Effector memory CD4-positive, alpha-beta T cell (primary cell): ENCODE results near the gene DNASE2.

Source experiments
- DNase-seq, 3 donors: peaks; one replicate each; pipeline ENCODE4 v3.0.0-alpha.2; 2020
- H3K27ac ChIP-seq: 2 replicates; pipeline ENCODE4 v1.7.0; 2013; ENCODE audit warnings: mild to moderate bottlenecking, low read length, moderate library complexity; ENCODE audit not compliant: insufficient read depth, poor library complexity, severe bottlenecking
- H3K27me3 ChIP-seq: replicated peaks from 2 replicates; pipeline ENCODE4 v1.7.0; 2013; ENCODE audit warnings: mild to moderate bottlenecking, low read length; ENCODE audit not compliant: insufficient read depth, control insufficient read depth, poor library complexity, severe bottlenecking
- H3K36me3 ChIP-seq: 2 replicates; pipeline ENCODE4 v1.7.0; 2013; ENCODE audit warnings: mild to moderate bottlenecking, low read length, moderate library complexity; ENCODE audit not compliant: control insufficient read depth, insufficient read depth
- H3K4me1 ChIP-seq: 2 replicates; pipeline ENCODE4 v1.7.0; 2013; ENCODE audit warnings: low read length, mild to moderate bottlenecking; ENCODE audit not compliant: control insufficient read depth, insufficient read depth, poor library complexity, severe bottlenecking
- H3K4me3 ChIP-seq: 2 replicates; pipeline ENCODE4 v1.7.0; 2013; ENCODE audit warnings: low read length, low read depth, mild to moderate bottlenecking; ENCODE audit not compliant: insufficient read depth, poor library complexity, severe bottlenecking
- H3K9me3 ChIP-seq: 2 replicates; pipeline ENCODE4 v1.7.0; 2013; ENCODE audit warnings: mild to moderate bottlenecking, low read length, moderate library complexity; ENCODE audit not compliant: control insufficient read depth

The DNASE2 gene

GRCh38 chr19:12886969-12887747, 5.9 kb upstream of the DNASE2 start, which contains the start of gene KLF1:
KLF1 (minus strand) TSS chr19:12887201; CDS start chr19:12887140, 61 bp downstream.
- peaks cover 3% of the 10 kb centered on the region for H3K9me3 ChIP-seq
- H3K4me1 ChIP-seq, result peaks cover 16% of the 10 kb centered on the region
- no peak within 1 kb of the TSS for H3K4me3 ChIP-seq
- no peaks in the 10 kb centered on the region for H3K36me3 ChIP-seq
- DNase-seq, result no peak
- no peaks in the 10 kb centered on the region for H3K27me3 ChIP-seq
- no peak within 1 kb of the TSS for H3K27ac ChIP-seq

DNA sequence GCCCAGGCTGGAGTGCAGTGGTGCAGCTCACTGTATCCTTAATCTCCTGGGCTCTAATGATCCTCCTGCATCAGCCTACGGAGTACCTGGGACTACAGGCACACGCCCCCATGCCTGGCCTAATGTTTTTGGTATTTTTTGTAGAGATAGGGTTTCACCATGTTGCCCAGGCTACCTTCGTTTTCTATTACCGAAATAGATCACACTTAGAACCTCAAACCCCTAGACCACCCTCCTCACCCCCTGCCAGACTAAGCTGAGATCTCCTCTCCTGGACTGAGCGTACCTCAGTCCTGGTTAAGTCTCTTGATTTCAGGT, 5.4 kb upstream of the DNASE2 start:
- H3K4me1 ChIP-seq, result peaks cover 12% of the 10 kb centered on the region
- H3K27ac ChIP-seq, result no peak overlapping the region
- no peak for DNase-seq
- H3K27me3 ChIP-seq, result no peaks in the 10 kb centered on the region
- peaks cover 3% of the 10 kb centered on the region for H3K9me3 ChIP-seq
- no peak overlapping the region for H3K4me3 ChIP-seq
- no peaks in the 10 kb centered on the region for H3K36me3 ChIP-seq

DNA sequence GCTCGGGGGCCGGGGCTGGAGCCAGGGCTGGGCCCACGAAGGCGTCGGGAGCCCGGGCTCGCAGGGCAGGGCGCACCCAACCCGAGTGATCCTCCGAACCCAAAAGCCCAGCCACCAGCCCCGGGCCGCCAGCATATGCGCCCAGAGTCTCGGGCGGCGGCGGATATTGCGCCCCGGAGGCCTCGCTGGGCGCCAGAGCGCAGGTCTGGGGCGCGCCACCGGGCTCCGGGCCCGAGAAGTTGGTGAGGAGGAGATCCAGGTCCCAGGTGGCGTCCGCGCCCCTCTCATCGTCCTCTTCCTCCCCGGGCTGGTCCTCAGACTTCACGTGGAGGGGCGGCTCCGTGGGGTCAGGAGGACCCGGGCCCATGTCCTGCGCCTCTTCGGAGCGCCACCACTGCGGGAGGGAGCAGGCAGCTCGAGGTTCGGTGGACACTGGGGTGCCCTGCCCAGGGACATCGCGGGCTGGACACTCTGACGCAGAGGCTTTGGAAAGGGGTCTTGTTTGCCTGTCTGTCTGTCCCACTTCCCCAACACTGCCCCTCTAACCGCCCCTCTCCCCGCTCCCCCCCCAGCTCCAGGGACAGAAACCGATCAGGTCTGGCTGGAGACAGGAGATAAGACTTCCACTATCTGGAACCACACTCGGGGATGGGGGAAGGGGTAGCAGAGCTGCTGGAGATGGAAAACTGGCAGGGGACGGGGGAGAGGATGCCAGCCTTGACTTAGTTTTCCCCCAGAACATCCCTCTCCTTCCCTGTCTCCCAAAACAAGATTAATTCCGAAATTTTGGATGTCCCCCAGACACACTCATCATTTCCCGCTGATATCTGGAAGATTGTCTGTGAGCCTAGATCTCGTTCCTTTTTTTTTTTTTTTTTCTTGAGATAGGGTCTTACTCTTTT, 4.8 kb upstream of the DNASE2 start:
- peak overlapping the region; percentile 49 for H3K4me3 ChIP-seq

GRCh38 chr19:12884926-12885748, 3.9 kb upstream of the DNASE2 start:
- peak overlapping the region; percentile 37 for H3K27ac ChIP-seq
- peaks cover 17% of the 10 kb centered on the region for H3K4me1 ChIP-seq
- H3K4me3 ChIP-seq, result peak overlapping the region; percentile 49

More for the DNA sequence above, 4.8 kb upstream of the DNASE2 start:
- DNase-seq, result no peak
- no peaks in the 10 kb centered on the region for H3K36me3 ChIP-seq
- H3K9me3 ChIP-seq, result peaks cover 3% of the 10 kb centered on the region
- H3K27ac ChIP-seq, result peak overlapping the region; percentile 37
- no peaks in the 10 kb centered on the region for H3K27me3 ChIP-seq
- peaks cover 8% of the 10 kb centered on the region for H3K4me1 ChIP-seq

DNA sequence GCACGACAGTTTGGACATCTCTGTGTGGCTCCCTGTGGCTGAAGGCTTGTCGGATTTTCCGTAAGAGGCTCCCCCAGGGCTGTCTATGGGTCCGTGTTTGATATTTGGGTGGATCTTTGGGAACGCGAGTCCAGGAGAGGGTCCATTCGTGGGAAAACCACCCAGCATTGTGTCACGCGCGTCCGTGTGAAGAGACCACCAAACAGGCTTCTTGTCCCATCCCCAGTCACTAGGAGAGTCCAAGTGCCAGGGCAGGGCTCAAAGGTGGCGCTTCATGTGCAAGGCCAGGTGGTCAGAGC, 3.3 kb upstream of the DNASE2 start:
- H3K4me1 ChIP-seq, result peaks cover 17% of the 10 kb centered on the region
- no peak for DNase-seq
- H3K36me3 ChIP-seq, result no peaks in the 10 kb centered on the region
- H3K4me3 ChIP-seq, result peak overlapping the region; percentile 49
- peaks cover 3% of the 10 kb centered on the region for H3K9me3 ChIP-seq
- H3K27me3 ChIP-seq, result no peaks in the 10 kb centered on the region
- H3K27ac ChIP-seq, result no peak overlapping the region

More at GRCh38 chr19:12884926-12885748, 3.9 kb upstream of the DNASE2 start:
- Histone ChIP-seq H3K36me3 (no peaks in the 10 kb centered on the region), H3K27me3 (no peaks in the 10 kb centered on the region), H3K9me3 (peaks cover 3% of the 10 kb centered on the region)
- peak; percentile 71 to 83 (median 78) for DNase-seq

- H3K27ac ChIP-seq, result no peak overlapping the region
- no peaks in the 10 kb centered on the region for H3K27me3 ChIP-seq
- H3K4me3 ChIP-seq, result no peak overlapping the region
- H3K9me3 ChIP-seq, result peaks cover 3% of the 10 kb centered on the region
- peaks cover 17% of the 10 kb centered on the region for H3K4me1 ChIP-seq
- no peaks in the 10 kb centered on the region for H3K36me3 ChIP-seq
- DNase-seq, result no peak
Observed at GRCh38 chr19:12884202-12884601, 3.0 kb upstream of the DNASE2 start.

- Histone ChIP-seq H3K27me3 (no peaks in the 10 kb centered on the region), H3K4me3 (no peak overlapping the region), H3K27ac (no peak overlapping the region), H3K4me1 (peaks cover 17% of the 10 kb centered on the region), H3K36me3 (peaks cover 10% of the 10 kb centered on the region), H3K9me3 (peaks cover 3% of the 10 kb centered on the region)
- DNase-seq, result no peak
Observed at GRCh38 chr19:12882589-12882988, 1.3 kb upstream of the DNASE2 start.

DNA sequence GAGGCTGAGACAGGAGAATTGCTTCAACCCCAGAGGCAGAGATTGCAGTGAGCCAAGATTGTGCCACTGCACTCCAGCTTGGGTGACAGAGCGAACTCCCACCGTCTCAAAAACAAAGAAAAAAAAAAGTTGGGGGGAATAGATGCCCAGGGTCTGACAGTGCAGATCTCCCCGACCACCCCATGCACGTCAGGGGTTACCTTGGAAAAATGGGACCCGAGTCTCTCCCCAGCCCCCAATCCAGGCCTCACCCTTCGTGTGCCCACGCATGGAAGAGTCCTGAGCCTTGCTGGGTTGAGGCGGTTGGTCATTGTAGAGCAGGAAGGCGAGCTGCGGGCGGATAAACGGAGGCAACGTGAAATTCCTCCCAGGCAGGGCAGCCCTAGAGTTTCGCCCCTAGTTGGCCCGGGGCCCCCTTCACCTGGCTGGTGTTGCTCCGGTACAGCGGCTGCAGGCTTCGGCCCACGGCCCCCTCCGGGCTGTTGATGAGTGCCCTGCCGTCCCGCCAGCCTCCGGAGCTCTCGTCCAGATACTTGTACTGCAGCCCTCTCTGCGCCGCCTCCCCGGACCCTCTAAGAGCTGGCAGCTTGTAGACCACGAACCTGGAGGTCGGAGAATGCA, 588 bp downstream of the DNASE2 start:
- peaks cover 14% of the 10 kb centered on the region for H3K4me1 ChIP-seq
- peaks cover 23% of the 10 kb centered on the region for H3K36me3 ChIP-seq
- peaks cover 3% of the 10 kb centered on the region for H3K9me3 ChIP-seq
- DNase-seq, result no peak
- H3K27me3 ChIP-seq, result no peaks in the 10 kb centered on the region
- H3K27ac ChIP-seq, result peak overlapping the region; percentile 56
- peak overlapping the region; percentile 67 for H3K4me3 ChIP-seq

DNA sequence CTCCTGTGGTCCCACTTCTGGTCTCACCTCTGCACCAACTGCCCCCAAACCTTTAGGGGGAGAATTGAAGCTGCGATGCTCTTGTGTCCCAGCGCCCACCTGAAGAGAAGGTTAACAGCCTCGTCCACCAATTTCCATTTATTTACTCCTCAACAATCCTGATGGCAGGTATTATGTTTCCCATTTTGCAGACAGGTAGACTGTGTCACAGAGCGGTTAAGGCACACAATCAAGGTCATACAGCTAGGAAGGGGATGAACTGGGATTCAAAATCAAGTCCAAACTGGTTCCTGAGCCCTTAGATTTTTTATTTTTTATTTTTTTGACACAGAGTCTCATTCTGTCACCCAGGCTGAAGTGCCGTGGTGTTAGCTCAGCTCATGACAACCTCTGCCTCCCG, 6.2 kb downstream of the DNASE2 start:
- H3K36me3 ChIP-seq, result peaks cover 33% of the 10 kb centered on the region

More for the DNA sequence above, 6.2 kb downstream of the DNASE2 start:
- no peak overlapping the region for H3K27ac ChIP-seq
- H3K27me3 ChIP-seq, result no peaks in the 10 kb centered on the region
- no peak for DNase-seq
- no peak overlapping the region for H3K4me3 ChIP-seq
- H3K9me3 ChIP-seq, result no peaks in the 10 kb centered on the region
- no peaks in the 10 kb centered on the region for H3K4me1 ChIP-seq
